ENCODE results near the gene PSMB4.
A peak's percentile ranks its signal among the peaks of the same experiment; 100 is the strongest.
"Not testable (repeated sequence)": the region's sequence is repeated elsewhere in the genome, so short reads cannot be mapped to it uniquely, and the experiment has no call there.

Gene PSMB4

GRCh38 chr1:151399324-151400171, at the start of gene PSMB4:
TSS of gene PSMB4 (plus strand) at chr1:151399573. CDS start at chr1:151399588, 15 bp downstream.
- ATAC-seq (ENCODE audit: low read depth) (peak; percentile 95), DNase-seq (ENCODE audit: low spot score in 2 of 2) (peak; percentile 65 to 80)
- Mint-ChIP-seq H3K4me1 (peaks cover 9% of the 10 kb centered on the region), H3K9me3 (no peaks in the 10 kb centered on the region), H3K36me3 (peaks cover 13% of the 10 kb centered on the region), H3K27ac (peak within 1 kb of the TSS; percentile 98), H3K4me3 (peak within 1 kb of the TSS; percentile 92), H3K27me3 (no peaks in the 10 kb centered on the region)

DNA sequence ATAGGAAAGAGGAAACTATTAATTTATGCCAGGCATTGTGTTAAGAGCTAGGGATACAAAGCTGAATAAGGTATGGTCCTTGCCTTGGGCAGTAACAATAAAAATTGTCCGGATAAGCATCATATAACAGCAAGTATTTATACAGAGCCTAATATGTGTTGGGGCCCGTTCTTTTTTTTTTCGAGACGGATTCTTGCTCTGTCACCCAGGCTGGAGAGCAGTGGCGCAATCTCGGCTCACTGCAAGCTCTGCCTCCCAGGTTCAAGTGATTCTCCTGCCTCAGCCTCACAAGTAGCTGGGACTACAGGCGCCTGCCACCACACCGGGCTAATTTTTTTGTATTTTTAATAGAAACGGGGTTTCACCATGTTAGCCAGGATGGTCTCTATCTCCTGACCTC, 49.0 kb upstream of the PSMB4 start:
- not testable (repeated sequence) for H3K27me3 Mint-ChIP-seq; H3K9me3 Mint-ChIP-seq; ATAC-seq (ENCODE audit: low read depth); DNase-seq (ENCODE audit: low spot score in 2 of 2); H3K4me3 Mint-ChIP-seq
- Mint-ChIP-seq H3K27ac (peak overlapping the region; percentile 40), H3K4me1 (peaks cover 22% of the 10 kb centered on the region), H3K36me3 (peaks cover 11% of the 10 kb centered on the region)

DNA sequence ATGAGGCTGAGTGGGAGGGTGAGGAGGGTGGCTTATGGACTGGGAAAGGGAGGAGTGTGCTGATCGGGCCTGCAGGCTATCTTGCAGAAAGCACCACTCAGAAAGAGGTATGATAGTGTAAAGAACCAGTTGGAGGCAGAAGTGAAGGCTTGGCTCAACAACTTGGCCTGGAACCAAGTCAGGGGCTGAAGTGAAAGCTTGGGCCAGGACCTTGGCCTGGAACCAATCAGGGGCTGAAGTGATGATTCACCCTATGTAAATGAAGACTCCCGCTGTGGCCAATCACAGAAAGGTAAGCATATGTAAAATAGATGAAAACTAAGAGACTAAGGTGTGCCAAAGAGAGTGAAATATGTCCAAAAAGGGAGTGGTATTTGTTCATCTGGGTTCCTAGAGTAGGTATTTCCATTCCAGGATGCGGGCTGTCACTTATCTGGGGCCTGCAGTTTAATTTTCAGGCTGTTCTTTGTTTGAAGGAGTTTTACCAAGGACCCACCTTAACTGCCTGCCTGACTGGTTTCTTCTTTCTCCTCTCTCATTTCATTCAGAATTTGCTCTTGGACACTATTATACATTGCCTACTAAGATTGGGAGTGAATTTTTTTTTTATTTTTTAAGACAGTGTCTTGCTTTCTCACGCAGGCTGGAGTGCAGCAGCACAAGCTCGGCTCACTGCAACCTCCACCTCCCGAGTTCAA, 47.2 kb upstream of the PSMB4 start:
- peaks cover 2% of the 10 kb centered on the region for H3K36me3 Mint-ChIP-seq
- H3K4me3 Mint-ChIP-seq: no peak overlapping the region
- ATAC-seq (ENCODE audit: low read depth) (no peak), DNase-seq (ENCODE audit: low spot score in 2 of 2) (no peak)
- peaks cover 2% of the 10 kb centered on the region for H3K9me3 Mint-ChIP-seq
- no peaks in the 10 kb centered on the region for H3K27me3 Mint-ChIP-seq
- no peak overlapping the region for H3K27ac Mint-ChIP-seq
- peaks cover 9% of the 10 kb centered on the region for H3K4me1 Mint-ChIP-seq

GRCh38 chr1:151356696-151357095, 42.7 kb upstream of the PSMB4 start:
- Mint-ChIP-seq H3K4me3 (no peak overlapping the region), H3K4me1 (no peaks in the 10 kb centered on the region), H3K9me3 (peaks cover under 1% of the 10 kb centered on the region), H3K27me3 (no peaks in the 10 kb centered on the region), H3K27ac (peak overlapping the region; percentile 12), H3K36me3 (peaks cover under 1% of the 10 kb centered on the region)
- ATAC-seq (ENCODE audit: low read depth) (no peak), DNase-seq (ENCODE audit: low spot score in 2 of 2) (no peak)

- H3K9me3 Mint-ChIP-seq: peaks cover 3% of the 10 kb centered on the region
- H3K27ac Mint-ChIP-seq: no peak overlapping the region
- no peaks in the 10 kb centered on the region for H3K27me3 Mint-ChIP-seq
- H3K36me3 Mint-ChIP-seq: peaks cover 3% of the 10 kb centered on the region
- no peak for ATAC-seq (ENCODE audit: low read depth)
- H3K4me1 Mint-ChIP-seq: no peaks in the 10 kb centered on the region
- H3K4me3 Mint-ChIP-seq: no peak overlapping the region
- no peak for DNase-seq (ENCODE audit: low spot score in 2 of 2)
Observed at GRCh38 chr1:151361883-151362282, 37.5 kb upstream of the PSMB4 start.

DNA sequence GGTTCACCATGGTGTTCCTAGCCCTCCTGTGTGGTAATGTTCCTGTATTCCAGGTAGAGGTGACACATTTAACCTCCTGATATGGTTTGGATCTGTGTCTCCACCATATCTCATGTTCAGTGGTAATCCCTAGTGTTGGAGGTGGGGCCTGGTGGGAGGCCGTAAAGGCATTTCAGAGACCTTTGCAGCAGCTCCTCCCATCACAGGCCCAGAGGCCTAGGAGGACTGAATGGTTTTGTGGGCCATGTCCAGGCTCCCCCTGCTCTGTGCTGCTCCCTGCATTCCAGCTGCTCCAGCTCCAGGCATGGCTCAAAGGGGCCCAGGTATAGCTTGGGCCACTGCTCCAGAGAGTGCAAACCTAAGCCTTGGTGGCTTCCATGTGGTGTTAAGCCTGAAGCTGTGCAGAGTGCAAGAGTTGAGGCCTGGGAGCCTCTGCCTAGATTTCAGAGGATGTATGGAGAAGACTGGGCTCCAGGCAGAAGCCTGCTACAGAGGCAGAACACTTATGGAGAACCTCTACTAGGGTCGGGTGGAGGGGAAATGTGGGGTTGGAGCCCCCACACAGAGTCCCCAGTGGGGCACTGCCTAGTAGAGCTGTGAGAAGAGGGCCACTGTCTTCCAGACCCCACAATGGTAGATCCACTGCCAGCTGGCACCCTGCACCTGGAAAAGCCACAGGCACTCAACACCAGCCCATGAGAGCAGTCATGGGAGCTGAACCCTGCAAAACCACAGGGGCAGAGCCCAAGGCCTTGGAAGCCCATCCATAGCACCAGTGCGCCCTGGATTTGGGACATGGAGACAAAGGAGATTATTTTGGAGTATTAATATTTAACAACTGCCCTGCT, 36.8 kb upstream of the PSMB4 start:
- Mint-ChIP-seq H3K9me3 (peaks cover 3% of the 10 kb centered on the region), H3K4me3 (no peak overlapping the region), H3K27me3 (no peaks in the 10 kb centered on the region), H3K36me3 (peaks cover 3% of the 10 kb centered on the region), H3K27ac (no peak overlapping the region), H3K4me1 (no peaks in the 10 kb centered on the region)
- ATAC-seq (ENCODE audit: low read depth) (no peak), DNase-seq (ENCODE audit: low spot score in 2 of 2) (no peak)

DNA sequence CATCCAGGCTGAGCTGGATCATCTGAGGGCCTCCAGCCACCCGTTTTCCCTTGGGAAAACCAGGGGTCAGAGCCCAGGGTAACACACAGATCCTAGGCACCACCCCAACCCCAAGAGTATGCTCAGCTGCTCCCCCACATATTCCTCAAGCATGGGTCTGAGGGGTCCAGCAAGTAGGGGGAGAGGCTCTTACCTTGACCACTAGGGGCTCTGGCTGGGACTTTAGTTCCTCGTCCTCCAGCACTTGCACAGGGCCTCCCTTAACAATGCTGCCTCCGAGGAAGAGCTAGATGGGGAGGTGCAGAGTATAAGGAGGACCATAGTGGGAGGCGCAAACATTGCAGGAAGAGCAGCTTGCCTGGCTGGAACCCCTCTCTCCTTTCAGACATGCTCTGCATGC, 34.4 kb upstream of the PSMB4 start:
- H3K27ac Mint-ChIP-seq: no peak overlapping the region
- no peaks in the 10 kb centered on the region for H3K4me1 Mint-ChIP-seq
- ATAC-seq (ENCODE audit: low read depth) (no peak), DNase-seq (ENCODE audit: low spot score in 2 of 2) (no peak)
- peaks cover 3% of the 10 kb centered on the region for H3K36me3 Mint-ChIP-seq
- H3K9me3 Mint-ChIP-seq: peaks cover 3% of the 10 kb centered on the region
- H3K27me3 Mint-ChIP-seq: no peaks in the 10 kb centered on the region
- H3K4me3 Mint-ChIP-seq: no peak overlapping the region

- Mint-ChIP-seq H3K9me3 (no peaks in the 10 kb centered on the region), H3K4me3 (no peak overlapping the region), H3K27me3 (no peaks in the 10 kb centered on the region), H3K36me3 (no peaks in the 10 kb centered on the region), H3K27ac (no peak overlapping the region), H3K4me1 (no peaks in the 10 kb centered on the region)
- ATAC-seq (ENCODE audit: low read depth): no peak
- no peak for DNase-seq (ENCODE audit: low spot score in 2 of 2)
Observed at GRCh38 chr1:151367658-151368392, 31.5 kb upstream of the PSMB4 start.

DNA sequence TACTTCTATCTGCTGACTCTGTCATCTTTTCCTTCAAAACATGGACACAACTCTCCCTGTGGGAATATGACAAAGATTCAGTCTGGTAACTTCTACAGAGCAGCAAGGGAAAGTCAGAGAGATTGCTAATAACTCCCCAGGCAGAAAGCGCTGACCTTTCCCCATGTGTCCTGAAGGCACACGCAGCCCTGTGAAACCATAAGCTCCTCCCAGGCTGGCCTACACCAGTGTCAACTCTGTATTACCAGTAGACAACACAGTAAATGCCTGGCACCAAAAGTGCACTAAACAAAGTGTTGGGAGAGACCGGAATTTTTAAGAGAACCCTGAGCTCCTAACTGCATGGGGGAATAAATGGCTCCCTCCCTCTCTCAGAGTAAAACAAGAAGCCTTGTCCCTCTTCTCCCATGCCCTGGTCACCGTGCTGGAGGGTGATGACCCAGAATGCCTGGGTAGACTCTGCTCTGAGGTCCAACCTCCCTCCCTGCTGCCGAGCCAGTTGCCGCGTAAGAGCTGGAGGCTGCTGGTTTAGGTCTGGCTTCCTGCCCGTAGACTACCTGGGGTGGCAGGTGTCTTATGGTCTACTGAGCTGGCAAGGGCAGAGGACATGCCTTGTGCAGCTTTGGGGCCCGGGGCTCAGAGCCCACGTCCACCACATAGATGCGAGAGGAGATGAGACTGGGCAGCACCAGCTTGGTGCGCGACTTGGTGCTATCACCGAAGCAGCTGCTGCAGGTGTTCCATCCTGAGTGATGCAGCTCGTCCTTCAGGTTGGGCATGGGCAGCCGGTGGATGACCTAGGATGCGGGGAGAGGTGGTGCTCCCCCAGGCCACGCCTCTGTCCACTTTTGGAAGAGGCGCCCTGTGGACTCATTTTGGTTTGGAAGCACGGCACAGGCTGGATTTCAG, 30.7 kb upstream of the PSMB4 start:
- H3K9me3 Mint-ChIP-seq: no peaks in the 10 kb centered on the region
- H3K36me3 Mint-ChIP-seq: no peaks in the 10 kb centered on the region
- no peaks in the 10 kb centered on the region for H3K27me3 Mint-ChIP-seq
- DNase-seq (ENCODE audit: low spot score in 2 of 2) (no peak), ATAC-seq (ENCODE audit: low read depth) (no peak)
- no peak overlapping the region for H3K27ac Mint-ChIP-seq
- no peaks in the 10 kb centered on the region for H3K4me1 Mint-ChIP-seq
- no peak overlapping the region for H3K4me3 Mint-ChIP-seq

- Mint-ChIP-seq H3K4me1 (no peaks in the 10 kb centered on the region), H3K9me3 (no peaks in the 10 kb centered on the region), H3K27me3 (no peaks in the 10 kb centered on the region), H3K4me3 (no peak overlapping the region), H3K27ac (no peak overlapping the region), H3K36me3 (no peaks in the 10 kb centered on the region)
- DNase-seq (ENCODE audit: low spot score in 2 of 2) (no peak), ATAC-seq (ENCODE audit: low read depth) (no peak)
Observed at GRCh38 chr1:151369302-151369610, 30.1 kb upstream of the PSMB4 start.

DNA sequence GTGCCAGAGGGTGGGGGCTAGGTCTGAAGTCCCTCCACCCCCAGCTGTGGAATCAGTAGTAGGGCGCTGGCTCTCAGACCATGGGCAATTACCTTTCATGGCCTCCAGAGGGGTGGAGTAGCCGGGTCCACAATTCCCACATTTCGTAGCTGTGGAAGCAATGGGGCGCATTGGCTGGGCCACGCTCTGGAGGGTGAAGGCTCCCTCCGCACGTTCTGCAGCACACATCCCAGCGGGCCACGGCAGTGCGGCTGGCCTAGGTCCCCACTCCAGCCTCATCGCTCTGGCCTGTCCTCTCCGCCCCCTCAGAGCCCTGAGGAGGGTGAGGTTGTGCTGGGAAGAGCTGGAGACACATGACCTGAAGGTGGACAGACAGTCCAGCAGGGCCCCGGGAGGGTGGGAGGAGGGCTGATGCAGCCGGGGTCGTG, 29.7 kb upstream of the PSMB4 start:
- no peak for ATAC-seq (ENCODE audit: low read depth)
- no peak overlapping the region for H3K4me3 Mint-ChIP-seq
- no peak overlapping the region for H3K27ac Mint-ChIP-seq
- no peaks in the 10 kb centered on the region for H3K4me1 Mint-ChIP-seq
- no peaks in the 10 kb centered on the region for H3K9me3 Mint-ChIP-seq
- no peaks in the 10 kb centered on the region for H3K36me3 Mint-ChIP-seq
- no peak for DNase-seq (ENCODE audit: low spot score in 2 of 2)
- H3K27me3 Mint-ChIP-seq: no peaks in the 10 kb centered on the region

DNA sequence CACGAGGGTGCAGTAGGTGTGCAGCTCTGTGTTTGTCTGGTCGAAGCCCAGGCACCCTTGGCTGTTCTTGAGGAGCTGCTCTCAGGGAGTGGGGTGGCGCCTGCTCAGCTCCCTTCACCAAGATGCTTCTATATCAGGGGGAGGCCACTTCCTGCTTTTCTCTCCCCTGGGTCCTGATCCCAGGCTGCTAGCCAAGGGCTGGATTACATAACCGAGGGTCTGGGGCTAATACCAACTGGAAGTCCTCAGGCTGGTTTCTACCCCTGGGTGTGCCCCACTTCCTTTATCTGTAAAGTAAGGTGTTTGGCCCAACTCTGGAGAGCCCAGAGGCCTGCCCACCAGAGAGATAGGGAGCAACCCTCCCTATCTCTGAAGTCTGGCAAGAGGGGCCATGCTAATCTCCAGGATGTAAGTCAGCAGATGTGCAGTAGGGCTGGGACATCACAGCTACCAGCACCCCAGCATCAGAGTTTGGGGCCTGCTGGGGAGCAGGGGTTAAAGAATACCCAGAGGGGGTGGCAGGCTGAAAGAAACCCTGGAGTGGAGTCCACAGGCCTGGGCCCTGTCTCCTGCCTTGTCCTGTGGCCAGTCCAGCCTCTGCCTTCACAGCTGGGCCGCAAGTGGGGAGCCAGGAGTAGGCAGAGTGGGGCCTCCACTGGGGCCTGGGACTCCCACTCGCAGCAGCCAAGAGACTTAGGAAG, 29.0 kb upstream of the PSMB4 start:
- Mint-ChIP-seq H3K9me3 (no peaks in the 10 kb centered on the region), H3K27ac (no peak overlapping the region), H3K27me3 (no peaks in the 10 kb centered on the region), H3K4me3 (no peak overlapping the region), H3K4me1 (no peaks in the 10 kb centered on the region), H3K36me3 (no peaks in the 10 kb centered on the region)
- no peak for DNase-seq (ENCODE audit: low spot score in 2 of 2)
- ATAC-seq (ENCODE audit: low read depth): no peak
